Activated CD4-positive, alpha-beta T cell treated with anti-CD3 and anti-CD28 coated beads for 36 hours (primary cell): ENCODE data around the gene HSD3B2. TPM values are rescaled to one million over a fixed set of nuclear protein-coding genes. Genes with fewer than 3 reads are reported as not detected.

Experiments
- ATAC-seq: fragments of 200-7000 bp; cut with Tn5 transposase; one replicate; pipeline ENCODE4 v1.10.0; 2021; ENCODE audit warnings: mild to moderate bottlenecking, moderate library complexity
- CTCF ChIA-PET: fragments of 350-600 bp; sonication (Branson Sonifier 250); formaldehyde crosslinking; loops from one replicate; lab custom pipeline; 2021; ENCODE audit warnings: antibody characterized with exemption; lab: Charles Lee
- POLR2A ChIA-PET: fragments of 350-600 bp; sonication (Branson Sonifier 250); formaldehyde crosslinking; loops from one replicate; lab custom pipeline; 2021; ENCODE audit warnings: antibody characterized with exemption, inconsistent platforms; lab: Charles Lee
- DNase-seq: peaks from one replicate; pipeline ENCODE4 v3.0.0-alpha.2; 2020
- H3K27ac Mint-ChIP-seq: one replicate; pipeline ENCODE4 v1.8.0; 2021; ENCODE audit warnings: mixed read lengths
- H3K27me3 Mint-ChIP-seq: one replicate; pipeline ENCODE4 v1.8.0; 2021; ENCODE audit warnings: mixed read lengths
- H3K36me3 Mint-ChIP-seq: one replicate; pipeline ENCODE4 v1.8.0; 2021; ENCODE audit warnings: low read depth, mixed read lengths
- H3K4me1 Mint-ChIP-seq: one replicate; pipeline ENCODE4 v1.8.0; 2021; ENCODE audit warnings: mixed read lengths
- H3K4me3 Mint-ChIP-seq: one replicate; pipeline ENCODE4 v1.8.0; 2021; ENCODE audit warnings: mild to moderate bottlenecking, moderate library complexity, mixed read lengths
- H3K9me3 Mint-ChIP-seq: one replicate; pipeline ENCODE4 v1.8.0; 2021; ENCODE audit warnings: low read depth, mixed read lengths
- intact Hi-C, 2 experiments: fragments of 100-400 bp; cut with DNase I in 1 of 2; cut with micrococcal nuclease in 1 of 2; formaldehyde crosslinking; loops; one replicate each; pipeline versions ENCODE4 v1.14.2 to v1.15.1; 2022 to 2024; cut with DNase I, micrococcal nuclease
- total RNA-seq, 2 experiments: library from RNA; stranded (reverse); gene quantifications; one replicate each; pipeline ENCODE4 v1.2.3, GENCODE V29; 2021

The HSD3B2 gene
- not detected for total RNA-seq

DNA sequence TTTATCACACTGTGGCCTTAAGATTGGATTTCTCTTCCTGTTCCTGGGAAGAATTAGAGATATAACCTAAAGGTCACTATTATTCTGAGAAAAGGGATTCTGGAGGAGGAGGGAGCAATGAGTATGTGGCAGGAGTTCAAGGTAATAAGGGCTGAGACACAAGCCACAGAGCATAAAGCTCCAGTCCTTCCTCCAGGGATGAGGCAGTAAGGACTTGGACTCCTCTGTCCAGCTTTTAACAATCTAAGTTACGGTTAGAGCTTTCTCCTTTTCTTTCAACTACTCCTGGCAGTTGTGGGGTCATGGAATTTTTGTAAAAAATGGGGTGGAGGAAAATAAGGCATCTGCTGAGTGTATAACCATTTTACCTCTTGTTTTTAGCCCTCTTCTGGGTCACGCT is at the start of gene HSD3B2:
Gene HSD3B2 (plus strand): TSS at position 201 of the 400 bp plus-strand sequence. CDS start 270 bp downstream, outside the sequence.
- H3K9me3 Mint-ChIP-seq = no peaks in the 10 kb centered on the region
- intact Hi-C loops = no loop called here

DNA sequence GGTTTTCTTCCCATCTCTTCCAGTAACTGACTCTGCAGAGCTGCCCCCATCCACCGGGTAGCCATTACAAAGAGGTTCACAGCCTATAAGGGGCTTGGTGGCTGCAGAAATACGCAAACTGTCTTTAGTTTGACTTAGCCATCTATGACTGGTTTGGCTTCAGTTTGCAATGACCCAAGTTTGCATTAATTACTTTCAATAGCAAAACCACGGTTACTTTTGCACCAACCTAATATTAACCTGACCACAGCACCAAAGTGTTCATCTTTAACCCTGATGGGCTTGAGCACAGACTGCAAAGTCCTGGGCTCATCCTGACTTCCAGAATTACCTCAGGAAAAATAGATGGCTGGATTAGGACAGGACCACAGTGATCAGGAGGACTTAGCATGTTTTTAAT is 48.5 kb upstream of the HSD3B2 start:
- CTCF ChIA-PET = interaction anchor here (1.3 kb wide), 1 partner anchor 22 kb away, joined by 3 read pairs; no protein-coding TSS in a partner anchor
- Mint-ChIP-seq H3K4me1 (no peaks in the 10 kb centered on the region), H3K9me3 (no peaks in the 10 kb centered on the region), H3K27ac (no peak overlapping the region), H3K4me3 (no peak overlapping the region), H3K27me3 (peaks cover 10% of the 10 kb centered on the region), H3K36me3 (no peaks in the 10 kb centered on the region)
- POLR2A ChIA-PET = no interaction called here
- no peak for DNase-seq
- no peak for ATAC-seq
- intact Hi-C loops = no loop called here

More for the DNA sequence above, at the start of gene HSD3B2:
- ATAC-seq (no peak), DNase-seq (no peak)
- ChIA-PET CTCF (no interaction called here), POLR2A (no interaction called here)
- Mint-ChIP-seq H3K4me3 (no peak within 1 kb of the TSS), H3K27ac (no peak within 1 kb of the TSS), H3K27me3 (no peaks in the 10 kb centered on the region), H3K4me1 (no peaks in the 10 kb centered on the region), H3K36me3 (no peaks in the 10 kb centered on the region)

DNA sequence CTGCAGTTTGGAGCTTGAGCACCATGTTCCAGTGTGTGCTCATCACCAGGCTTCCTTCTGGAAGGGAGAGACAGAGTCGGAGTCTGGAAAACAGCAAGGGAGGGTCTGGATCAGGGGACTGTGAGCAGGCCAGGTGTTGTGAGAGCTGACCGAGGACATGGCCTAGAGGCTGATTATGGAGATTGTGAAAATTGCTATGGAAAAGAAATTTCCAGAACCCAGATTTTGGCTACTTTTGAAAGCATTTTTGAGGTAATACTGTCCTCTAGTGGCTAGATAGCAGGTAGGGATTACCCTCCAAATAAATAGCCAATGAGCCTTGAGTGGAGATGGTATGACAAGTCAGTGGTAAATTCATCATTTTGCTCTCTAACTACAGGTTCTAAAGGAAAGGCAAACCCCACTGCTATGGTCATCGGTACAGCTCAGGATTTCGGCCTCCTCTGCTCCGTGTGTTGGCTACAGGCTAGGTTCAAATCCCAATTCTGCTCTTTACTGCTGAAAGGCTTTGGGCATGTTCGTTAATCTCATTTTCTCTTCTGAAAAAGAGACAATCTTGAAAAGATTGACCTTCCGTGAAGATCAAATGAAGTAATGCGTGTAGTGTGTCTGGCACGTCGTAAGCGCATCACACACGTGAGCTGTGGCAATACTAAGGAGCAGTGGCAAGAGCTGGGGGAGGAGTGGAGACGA is 47.4 kb upstream of the HSD3B2 start:
- ATAC-seq (peak; percentile 26), DNase-seq (no peak)
- Mint-ChIP-seq H3K36me3 (no peaks in the 10 kb centered on the region), H3K27ac (no peak overlapping the region), H3K9me3 (no peaks in the 10 kb centered on the region), H3K27me3 (peaks cover 10% of the 10 kb centered on the region), H3K4me1 (no peaks in the 10 kb centered on the region), H3K4me3 (no peak overlapping the region)
- CTCF ChIA-PET = interaction anchor here (0.7 to 0.8 kb wide), 2 partner anchors 41 to 80 kb away, joined by 3 read pairs; no protein-coding TSS in a partner anchor
- POLR2A ChIA-PET = no interaction called here
- intact Hi-C loops = loop anchor here (1.0 kb wide), 1 partner anchor 81 kb away; no protein-coding TSS in a partner anchor

- H3K27ac Mint-ChIP-seq = no peak within 1 kb of the TSS
- no peak within 1 kb of the TSS for H3K4me3 Mint-ChIP-seq
- ChIA-PET CTCF (interaction anchor here (0.8 to 1.5 kb wide), 2 partner anchors 81 to 92 kb away, joined by 3 read pairs; no protein-coding TSS in a partner anchor), POLR2A (no interaction called here)
- no peak for DNase-seq
- H3K27me3 Mint-ChIP-seq = peaks cover 10% of the 10 kb centered on the region
- no peak for ATAC-seq
- intact Hi-C loops = no loop called here
- H3K36me3 Mint-ChIP-seq = no peaks in the 10 kb centered on the region
- H3K4me1 Mint-ChIP-seq = peaks cover 5% of the 10 kb centered on the region
- no peaks in the 10 kb centered on the region for H3K9me3 Mint-ChIP-seq
These were observed 46.4 kb upstream of the HSD3B2 start, which contains the start of gene HAO2 for GRCh38 chr1:119368554-119368953. TSS of gene HAO2 (plus strand) at chr1:119368785. CDS start at chr1:119381086, 12,301 bp downstream.

- Mint-ChIP-seq H3K27ac (no peak overlapping the region), H3K36me3 (no peaks in the 10 kb centered on the region), H3K4me3 (no peak overlapping the region), H3K9me3 (no peaks in the 10 kb centered on the region), H3K4me1 (peaks cover 17% of the 10 kb centered on the region), H3K27me3 (peaks cover 10% of the 10 kb centered on the region)
- ChIA-PET POLR2A (no interaction called here), CTCF (interaction anchor here (0.7 to 1.0 kb wide), 2 partner anchors 9 to 118 kb away, joined by 3 to 5 read pairs; no protein-coding TSS in a partner anchor)
- ATAC-seq (no peak), DNase-seq (no peak)
- intact Hi-C loops = no loop called here
These were observed 44.2 kb upstream of the HSD3B2 start for GRCh38 chr1:119370748-119371147.

DNA sequence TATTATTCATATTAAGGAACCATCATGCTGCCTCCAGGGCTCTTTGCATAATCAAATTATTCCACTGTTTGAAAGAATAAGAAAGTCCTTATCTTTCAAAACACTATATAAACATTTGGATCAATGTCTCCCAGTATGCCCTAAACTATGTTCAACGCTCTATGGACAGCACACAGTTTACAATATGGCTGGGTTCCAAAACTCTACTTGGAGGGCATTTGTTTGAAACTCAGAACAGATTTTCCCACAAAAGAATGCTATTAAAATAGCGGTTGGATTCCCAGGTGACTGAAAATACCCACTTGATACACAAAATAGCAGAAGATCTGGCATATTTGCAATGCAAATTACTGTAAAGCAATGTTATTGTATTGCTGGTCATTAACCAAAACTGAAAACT is 43.1 kb upstream of the HSD3B2 start:
- Mint-ChIP-seq H3K9me3 (no peaks in the 10 kb centered on the region), H3K27me3 (peaks cover 10% of the 10 kb centered on the region), H3K4me1 (peaks cover 17% of the 10 kb centered on the region), H3K4me3 (no peak overlapping the region), H3K27ac (no peak overlapping the region), H3K36me3 (no peaks in the 10 kb centered on the region)
- POLR2A ChIA-PET = no interaction called here
- CTCF ChIA-PET = no interaction called here
- DNase-seq = no peak
- no peak for ATAC-seq
- intact Hi-C loops = no loop called here

DNA sequence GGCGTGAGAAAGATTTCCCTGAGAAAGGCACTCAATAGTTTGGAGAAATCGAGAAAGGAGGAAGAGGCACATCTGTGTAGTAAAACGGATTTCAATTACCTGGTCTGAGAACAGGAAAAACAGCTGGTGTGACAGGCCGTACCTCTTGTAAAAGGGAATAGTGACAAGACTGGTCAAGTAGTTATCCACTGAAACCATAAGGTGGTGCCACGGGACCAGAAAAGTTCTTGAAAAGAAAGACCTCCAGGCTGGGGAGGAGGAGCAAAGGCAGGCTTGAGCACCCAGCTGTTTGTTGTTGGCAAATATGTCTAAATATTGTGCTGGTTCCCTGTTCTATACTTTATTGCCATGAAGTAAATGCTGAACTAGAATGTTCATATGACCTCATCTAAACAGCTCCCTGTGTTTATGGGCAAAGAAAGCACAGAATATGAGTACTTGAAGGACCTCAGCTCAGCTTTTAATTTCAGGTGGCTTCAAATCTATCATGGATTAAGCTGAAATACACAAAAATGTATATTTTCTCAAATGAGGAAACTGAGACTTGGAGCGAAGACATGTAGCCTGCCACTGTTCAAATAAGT is 42.4 kb upstream of the HSD3B2 start:
- H3K27ac Mint-ChIP-seq = no peak overlapping the region
- H3K36me3 Mint-ChIP-seq = no peaks in the 10 kb centered on the region
- ATAC-seq (no peak), DNase-seq (peak; percentile 26)
- H3K27me3 Mint-ChIP-seq = peaks cover 7% of the 10 kb centered on the region
- ChIA-PET POLR2A (no interaction called here), CTCF (interaction anchor here (0.9 to 1.0 kb wide), 2 partner anchors 97 to 243 kb away, joined by 3 to 5 read pairs; no protein-coding TSS in a partner anchor)
- H3K4me1 Mint-ChIP-seq = peaks cover 17% of the 10 kb centered on the region
- intact Hi-C loops = no loop called here
- no peaks in the 10 kb centered on the region for H3K9me3 Mint-ChIP-seq
- H3K4me3 Mint-ChIP-seq = no peak overlapping the region

DNA sequence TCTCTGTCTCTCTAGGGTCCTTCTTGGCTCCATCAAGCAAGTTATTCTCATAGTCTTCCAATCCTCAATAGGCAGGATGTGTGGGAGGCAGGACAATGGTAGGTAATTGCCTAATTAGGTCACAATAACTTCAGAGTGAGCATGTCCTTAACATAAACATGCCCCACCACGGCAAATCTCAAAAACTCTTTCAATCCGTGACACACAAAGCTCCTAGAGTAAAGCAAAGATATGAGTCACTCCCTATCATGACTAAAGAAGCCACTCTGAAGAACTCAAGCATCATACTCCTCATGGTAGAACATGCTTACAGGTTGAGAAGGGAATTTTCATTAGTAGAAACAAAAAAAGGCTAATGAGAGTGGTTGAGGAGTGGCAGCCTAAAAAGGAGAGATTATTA is 41.5 kb upstream of the HSD3B2 start:
- no peak overlapping the region for H3K4me3 Mint-ChIP-seq
- no peaks in the 10 kb centered on the region for H3K9me3 Mint-ChIP-seq
- ATAC-seq = peak; percentile 87
- H3K27ac Mint-ChIP-seq = no peak overlapping the region
- ChIA-PET POLR2A (no interaction called here), CTCF (interaction anchor here (0.6 to 0.8 kb wide), 2 partner anchors 11 to 856 kb away, joined by 3 read pairs; no protein-coding TSS in a partner anchor)
- intact Hi-C loops = no loop called here
- peaks cover 7% of the 10 kb centered on the region for H3K27me3 Mint-ChIP-seq
- H3K4me1 Mint-ChIP-seq = peaks cover 17% of the 10 kb centered on the region
- peak; percentile 11 for DNase-seq
- no peaks in the 10 kb centered on the region for H3K36me3 Mint-ChIP-seq

DNA sequence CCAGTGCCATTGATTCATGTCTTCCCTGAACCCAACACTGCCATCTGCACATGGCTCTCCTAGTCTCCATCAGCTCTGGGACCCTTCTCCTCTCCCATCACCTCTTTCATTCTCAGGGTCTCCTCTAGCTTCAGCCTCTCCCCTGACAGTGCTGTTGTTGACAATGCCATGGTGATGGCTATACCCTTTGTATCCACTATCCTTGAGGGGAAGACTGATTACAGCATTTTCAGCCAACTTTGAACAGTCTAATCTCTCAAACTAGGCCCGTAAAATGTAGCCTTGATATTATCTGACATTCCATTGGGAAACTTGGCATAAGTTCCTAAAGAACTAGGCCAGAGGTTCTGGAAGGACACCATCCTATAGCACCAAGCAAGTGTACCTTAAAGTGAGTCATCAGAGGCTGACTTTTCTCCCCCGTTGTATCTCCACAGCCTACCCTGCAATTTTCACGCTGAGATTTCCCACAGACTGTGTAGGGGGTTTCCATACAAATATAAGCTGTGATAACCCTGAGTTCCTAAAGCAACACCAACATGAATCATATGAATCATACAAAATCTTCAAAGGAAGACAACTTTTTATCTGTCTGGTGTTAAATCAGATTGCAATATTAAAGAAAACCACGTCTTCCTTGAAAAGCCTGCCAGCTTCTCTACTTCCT is 40.6 kb upstream of the HSD3B2 start:
- ChIA-PET POLR2A (no interaction called here), CTCF (interaction anchor here (0.6 kb wide), 1 partner anchor 856 kb away, joined by 3 read pairs; no protein-coding TSS in a partner anchor)
- H3K4me3 Mint-ChIP-seq = no peak overlapping the region
- H3K4me1 Mint-ChIP-seq = peaks cover 17% of the 10 kb centered on the region
- no peaks in the 10 kb centered on the region for H3K9me3 Mint-ChIP-seq
- H3K36me3 Mint-ChIP-seq = no peaks in the 10 kb centered on the region
- H3K27me3 Mint-ChIP-seq = no peaks in the 10 kb centered on the region
- ATAC-seq = peak; percentile 65
- H3K27ac Mint-ChIP-seq = no peak overlapping the region
- intact Hi-C loops = no loop called here
- peak; percentile 12 for DNase-seq

DNA sequence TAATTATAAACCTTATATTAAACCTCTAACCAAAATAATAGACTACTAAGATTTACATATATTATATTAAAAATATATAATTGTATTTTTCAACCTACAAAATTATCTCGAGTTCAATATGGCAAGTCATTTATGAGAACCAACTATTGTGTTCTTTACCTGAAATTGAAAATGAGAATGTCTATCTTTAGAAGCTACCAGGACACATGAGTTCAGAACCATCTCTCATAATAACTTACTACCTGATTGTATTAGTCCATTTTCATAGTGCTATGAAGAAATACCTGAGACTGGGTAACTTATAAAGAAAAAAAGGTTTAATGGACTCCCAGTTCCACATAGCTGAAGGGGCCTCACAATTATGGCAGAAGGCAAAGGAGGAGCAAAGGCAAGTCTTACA is 39.6 kb upstream of the HSD3B2 start:
- no peak overlapping the region for H3K27ac Mint-ChIP-seq
- peaks cover 17% of the 10 kb centered on the region for H3K4me1 Mint-ChIP-seq
- H3K9me3 Mint-ChIP-seq = no peaks in the 10 kb centered on the region
- POLR2A ChIA-PET = no interaction called here
- intact Hi-C loops = no loop called here
- H3K4me3 Mint-ChIP-seq = no peak overlapping the region
- ATAC-seq (no peak), DNase-seq (no peak)
- CTCF ChIA-PET = no interaction called here
- no peaks in the 10 kb centered on the region for H3K27me3 Mint-ChIP-seq
- no peaks in the 10 kb centered on the region for H3K36me3 Mint-ChIP-seq

DNA sequence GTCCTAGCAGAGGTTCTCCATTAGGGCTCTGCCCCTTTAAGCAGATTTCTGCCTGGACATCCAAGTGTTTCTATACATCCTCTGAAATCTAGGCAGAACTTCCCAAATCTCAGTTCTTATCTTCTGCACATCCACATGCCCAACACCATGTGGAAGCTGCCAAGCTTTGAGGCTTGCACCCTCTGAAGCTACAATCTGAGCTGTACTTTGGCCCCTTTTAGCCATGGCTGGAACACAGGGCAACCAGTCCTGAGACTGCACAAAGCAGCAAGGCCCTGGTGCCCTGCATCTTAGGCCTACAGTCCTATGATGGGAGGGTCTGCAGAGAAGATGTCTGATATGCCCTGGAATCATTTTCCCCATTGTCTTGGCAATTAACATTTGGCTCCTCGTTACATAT is 38.4 kb upstream of the HSD3B2 start:
- no peak for ATAC-seq
- no peak overlapping the region for H3K4me3 Mint-ChIP-seq
- H3K4me1 Mint-ChIP-seq = peaks cover 17% of the 10 kb centered on the region
- ChIA-PET CTCF (interaction anchor here (0.7 to 1.1 kb wide), 2 partner anchors 12 to 191 kb away, joined by 3 read pairs; no protein-coding TSS in a partner anchor), POLR2A (no interaction called here)
- DNase-seq = no peak
- intact Hi-C loops = no loop called here
- no peak overlapping the region for H3K27ac Mint-ChIP-seq
- no peaks in the 10 kb centered on the region for H3K9me3 Mint-ChIP-seq
- H3K36me3 Mint-ChIP-seq = no peaks in the 10 kb centered on the region
- no peaks in the 10 kb centered on the region for H3K27me3 Mint-ChIP-seq
